ENCODE results near the gene KATNAL1.
"Not testable (repeated sequence)": the region's sequence is repeated elsewhere in the genome, so short reads cannot be mapped to it uniquely, and the experiment has no call there.

The KATNAL1 gene

DNA sequence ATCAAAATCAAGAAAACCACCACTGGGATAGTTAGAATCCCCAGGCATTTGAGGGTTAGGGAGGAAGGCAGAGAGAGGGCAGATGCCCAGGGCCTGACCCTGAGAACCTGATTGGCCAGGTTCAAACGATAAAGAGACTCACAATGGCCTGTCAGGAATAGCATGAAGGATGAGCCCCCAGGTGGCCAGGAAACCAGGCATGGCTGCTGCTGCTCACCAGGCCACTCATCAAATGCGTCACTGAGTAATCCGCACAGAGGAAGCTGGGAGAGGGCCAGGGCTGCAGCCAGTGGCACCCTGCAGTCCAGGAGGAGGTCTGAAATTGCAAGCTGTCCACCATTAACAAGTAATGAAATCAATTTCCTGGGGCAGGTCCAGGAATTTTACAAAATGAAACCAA, 111.3 kb downstream of the KATNAL1 start:
- DNase-seq, result peak; percentile 54

DNA sequence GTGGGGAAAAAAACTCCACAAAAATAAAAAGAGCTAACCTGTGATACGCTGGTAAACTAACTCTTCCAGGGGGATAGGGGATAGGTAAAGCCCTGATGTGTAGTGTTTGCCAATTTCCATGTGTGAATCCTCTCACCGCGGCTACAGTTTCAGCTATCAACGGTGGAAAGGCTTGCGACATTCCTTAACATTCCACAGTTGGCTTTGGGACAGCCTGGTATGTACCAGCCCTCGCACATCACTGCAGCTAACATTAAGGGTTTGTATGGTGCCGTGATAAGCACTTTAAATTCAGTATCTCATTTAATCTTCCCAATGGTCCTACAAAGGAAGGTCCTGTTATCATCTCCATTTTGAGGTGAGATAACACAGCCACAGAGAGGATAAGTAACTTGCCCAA, 112.4 kb downstream of the KATNAL1 start:
- peak; percentile 19 for DNase-seq

DNA sequence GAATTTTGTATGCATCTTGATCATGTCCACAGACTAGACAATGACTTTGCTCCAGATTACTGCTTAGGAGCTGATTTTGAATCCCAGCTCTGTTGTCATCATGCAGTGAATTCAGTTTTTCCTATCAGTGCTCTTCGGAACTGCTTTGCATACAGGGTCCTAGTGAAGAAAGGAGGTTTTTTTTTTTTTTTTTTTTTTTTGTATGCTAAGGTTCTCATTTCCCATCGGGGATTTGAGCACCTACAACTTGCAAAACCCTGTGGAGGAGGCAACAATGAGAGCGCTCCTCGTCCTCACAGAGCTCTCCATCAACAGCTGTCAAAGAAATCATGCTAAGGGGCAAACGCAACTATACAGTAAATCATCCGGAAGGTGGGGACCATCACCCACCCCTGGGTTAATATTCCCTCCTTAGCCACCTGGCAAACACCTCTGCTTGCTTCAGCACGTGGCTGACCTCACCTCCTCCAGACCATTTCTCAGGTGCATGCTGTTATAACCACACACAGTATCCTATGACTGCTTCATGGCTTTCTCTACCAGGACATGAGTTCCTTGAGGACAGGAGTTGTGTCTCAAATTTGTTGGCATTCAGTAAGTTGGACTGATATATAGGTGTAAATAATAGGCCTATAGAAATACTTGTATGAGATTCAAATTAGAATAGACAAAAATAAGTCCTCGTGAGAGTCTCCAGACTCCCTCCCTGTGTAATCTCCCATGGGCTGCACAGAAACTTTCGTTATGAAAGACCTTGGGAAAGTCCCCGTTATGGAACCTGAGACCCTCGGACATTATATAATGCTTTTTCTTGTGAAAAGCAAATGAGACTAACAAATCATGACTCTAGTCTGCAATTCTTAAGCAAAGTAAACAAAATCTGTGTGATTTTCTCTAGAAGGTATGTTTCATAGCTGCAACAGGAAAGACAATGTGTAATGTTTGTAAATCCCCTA, 113.8 kb downstream of the KATNAL1 start:
- DNase-seq, result no peak

DNA sequence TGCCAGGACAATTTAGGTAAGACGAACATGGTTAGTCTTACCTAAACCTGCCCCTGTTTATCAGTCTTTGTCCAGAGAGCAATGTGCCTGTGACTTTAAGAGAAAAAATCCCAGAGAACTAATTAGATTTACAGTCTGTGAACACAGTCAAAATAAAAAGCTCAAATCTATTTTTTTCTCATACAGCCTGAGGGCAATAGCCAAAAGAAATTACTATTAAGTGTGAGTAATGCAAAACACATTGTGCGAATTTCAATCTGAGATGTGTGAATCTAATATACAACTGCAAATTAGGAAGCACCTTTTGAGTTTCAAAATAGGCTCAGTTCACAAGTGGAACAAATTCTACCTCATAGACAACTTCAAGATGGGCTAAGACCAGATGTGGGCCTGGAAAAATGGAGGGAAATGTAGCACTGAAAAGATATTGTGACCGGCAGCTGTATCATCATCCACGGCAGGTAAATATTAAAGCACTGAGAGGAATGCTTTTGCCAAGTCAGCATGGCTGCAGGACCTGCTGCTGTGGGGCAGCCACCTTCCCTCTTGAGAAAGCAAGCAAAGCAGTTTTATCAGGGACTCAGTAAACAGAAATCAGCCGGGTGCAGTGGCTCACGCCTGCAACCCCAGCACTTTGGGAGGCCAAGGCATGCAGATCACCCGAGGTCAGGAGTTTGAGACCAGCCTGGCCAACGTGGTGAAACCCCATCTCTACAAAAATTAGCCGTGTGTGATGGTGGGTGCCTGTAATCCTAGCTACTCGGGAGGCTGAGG, 114.8 kb downstream of the KATNAL1 start:
- DNase-seq, result no peak

DNA sequence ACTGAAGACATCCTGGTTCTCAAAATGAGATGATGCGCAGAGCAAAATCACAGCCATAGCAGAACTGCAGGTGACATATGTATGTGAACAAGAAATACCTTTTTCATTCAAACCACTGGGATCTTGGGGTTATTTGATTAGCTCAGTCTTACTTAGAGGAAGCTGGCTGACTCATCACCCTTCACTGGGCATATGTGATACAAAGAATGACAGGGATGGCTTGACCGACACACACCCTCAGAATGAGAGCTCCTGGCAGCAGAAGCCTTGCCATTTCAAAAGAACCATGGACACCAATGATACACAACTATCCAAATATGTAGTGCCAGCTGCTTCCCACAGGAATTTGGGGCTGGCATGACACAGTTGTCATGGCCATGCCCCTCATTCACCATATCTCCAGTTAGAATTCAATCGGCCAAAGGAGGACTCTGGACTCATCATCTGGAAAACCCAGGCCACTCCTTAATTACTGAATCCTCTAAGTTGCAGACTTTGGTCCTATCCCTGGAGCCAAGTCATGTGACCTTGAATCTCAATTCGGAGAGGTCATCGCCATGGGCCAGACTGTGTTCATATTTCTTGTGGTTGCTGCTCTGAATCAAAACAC, 115.8 kb downstream of the KATNAL1 start:
- DNase-seq, result no peak

DNA sequence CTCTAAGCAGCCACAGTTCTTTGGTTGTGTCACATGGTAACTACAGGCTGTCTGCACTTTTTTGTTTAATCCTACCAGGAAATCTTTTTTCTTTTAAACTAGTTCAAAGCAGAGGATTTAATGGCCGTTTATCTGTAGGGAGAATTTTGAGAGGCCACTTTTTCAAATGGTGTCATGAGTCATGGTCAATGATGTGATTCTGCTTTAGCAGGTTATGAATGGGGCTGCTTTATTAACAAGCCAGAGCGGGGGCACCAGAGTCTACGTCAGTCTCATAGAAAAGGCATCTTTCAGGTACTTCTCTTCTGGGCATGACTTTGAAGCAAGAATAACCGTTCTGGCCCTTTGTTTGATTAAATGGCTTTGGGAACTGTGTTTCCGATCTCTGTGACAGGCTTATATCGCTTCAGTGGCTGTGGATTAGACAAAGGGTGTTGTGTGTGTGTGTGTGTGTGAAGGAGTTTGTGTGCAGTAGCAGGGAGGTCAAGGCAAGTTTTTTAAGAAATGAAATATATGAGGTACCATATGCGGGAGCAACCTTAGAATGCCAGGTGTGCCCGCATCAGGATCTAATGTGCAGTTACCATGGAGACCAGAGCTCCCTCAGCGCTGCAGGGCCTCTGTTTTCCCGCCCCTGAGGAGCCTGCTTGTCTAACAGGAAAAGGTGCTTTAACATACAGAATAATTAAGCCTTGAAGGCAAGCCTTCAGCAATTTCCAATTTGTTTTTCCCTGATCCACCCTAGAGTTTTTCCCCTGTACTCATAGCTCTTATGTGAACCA, 120.5 kb downstream of the KATNAL1 start:
- DNase-seq, result no peak

DNA sequence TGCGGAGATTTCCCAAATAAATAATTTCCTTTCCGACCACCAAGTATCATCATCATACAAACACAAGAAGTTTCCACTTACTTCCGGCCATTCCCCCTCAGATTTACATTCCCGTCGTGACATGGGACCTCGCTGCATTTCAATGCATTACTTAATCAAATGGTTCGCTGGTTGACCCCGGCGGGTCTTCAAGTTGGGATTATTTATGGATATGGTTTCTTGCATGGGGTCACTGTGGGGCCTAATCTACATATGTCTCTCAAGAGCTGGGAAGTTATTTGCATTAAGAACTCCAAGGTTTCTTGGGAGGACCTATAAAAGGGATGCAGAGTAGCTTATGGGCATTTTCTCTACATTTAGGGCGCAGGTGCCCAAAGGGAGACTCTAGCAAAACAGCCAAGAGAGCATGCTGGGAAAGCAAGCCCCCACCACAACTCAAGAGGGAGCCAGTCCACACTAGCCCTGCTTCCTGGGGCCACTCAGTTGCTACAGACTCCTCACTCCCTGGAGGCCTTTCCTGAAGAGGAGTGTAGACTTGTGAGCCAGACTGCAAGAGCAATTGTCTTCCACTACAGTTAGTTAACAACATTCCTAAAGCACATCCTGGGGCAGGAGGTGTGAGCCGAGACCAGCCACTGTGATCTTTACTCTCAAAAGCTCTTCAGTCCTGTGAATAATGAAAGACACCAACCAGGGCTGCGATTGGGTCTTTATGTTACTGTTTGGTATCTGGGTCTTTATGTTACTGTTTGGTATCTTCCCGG, 125.3 kb downstream of the KATNAL1 start:
- DNase-seq, result no peak

DNA sequence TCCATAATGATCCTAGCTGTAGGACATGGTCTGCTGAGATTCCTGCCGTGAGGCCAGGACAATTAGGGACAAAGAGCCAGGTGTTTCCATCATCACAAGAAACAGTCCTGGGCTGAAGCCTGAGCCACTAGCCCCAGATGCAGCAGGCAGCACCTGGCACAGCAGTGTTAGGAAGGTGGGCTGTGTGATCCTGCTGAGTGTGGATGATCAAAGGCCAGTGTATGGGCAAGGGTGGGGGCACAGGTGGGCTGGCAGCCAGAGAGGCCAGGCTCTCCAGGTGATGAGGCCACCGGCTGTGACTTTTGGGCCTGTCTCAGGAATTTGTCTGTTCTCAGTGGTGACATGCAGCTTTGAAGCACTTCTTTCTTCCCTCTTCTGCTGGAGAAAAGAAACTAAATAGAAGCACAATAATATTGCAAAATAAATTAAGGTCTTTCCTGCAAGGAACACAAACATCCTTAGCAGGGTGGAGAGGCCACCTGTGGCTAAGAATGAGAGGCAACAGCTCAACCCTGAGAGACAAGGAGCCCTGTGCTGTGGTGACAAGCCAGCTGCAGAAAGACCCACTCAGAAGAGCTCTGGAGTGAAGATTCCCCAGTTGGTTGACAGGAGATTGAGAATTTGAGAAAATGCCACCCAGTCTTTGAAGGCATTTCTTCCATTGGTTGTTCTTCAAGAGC, 127.6 kb downstream of the KATNAL1 start:
- no peak for DNase-seq

DNA sequence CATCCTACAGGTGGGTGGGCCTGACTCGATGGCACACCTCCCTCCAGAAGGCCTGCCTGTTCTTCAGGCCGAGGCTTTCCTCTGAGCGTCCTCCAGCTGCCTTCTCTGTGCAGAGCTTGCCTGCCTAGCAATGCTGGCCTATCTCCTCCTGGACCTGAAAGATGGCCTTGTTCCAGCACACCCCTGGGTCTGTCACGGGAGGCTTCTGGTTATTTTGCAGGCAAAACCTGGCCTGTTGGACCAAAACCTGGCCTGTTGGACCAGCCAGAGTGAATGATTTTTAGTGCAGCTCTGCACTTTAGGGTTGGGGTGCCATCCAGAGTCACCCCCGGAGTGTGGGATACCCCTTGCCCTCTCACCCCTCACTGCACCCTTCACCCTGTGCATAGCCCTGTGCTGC, 128.4 kb downstream of the KATNAL1 start:
- no peak for DNase-seq

DNA sequence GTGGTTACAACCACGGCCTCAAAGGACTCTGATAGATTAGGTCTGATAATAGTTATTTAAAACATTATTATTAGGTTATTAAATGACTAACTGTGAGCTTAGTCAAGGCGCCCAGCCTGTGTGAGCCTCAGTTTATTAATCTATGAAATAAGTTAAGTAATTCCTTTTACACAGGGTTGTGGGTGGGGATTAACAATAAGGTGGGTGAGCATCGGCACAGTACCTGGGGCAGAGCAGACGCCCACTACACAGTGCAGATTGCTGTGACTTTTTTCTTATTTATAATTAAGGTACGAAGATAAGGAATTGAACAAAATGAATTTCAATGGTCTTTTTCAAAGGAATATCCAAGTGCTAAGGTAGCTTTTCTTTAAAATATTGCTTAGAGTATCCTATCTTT, 132.2 kb downstream of the KATNAL1 start:
- no peak for DNase-seq

DNA sequence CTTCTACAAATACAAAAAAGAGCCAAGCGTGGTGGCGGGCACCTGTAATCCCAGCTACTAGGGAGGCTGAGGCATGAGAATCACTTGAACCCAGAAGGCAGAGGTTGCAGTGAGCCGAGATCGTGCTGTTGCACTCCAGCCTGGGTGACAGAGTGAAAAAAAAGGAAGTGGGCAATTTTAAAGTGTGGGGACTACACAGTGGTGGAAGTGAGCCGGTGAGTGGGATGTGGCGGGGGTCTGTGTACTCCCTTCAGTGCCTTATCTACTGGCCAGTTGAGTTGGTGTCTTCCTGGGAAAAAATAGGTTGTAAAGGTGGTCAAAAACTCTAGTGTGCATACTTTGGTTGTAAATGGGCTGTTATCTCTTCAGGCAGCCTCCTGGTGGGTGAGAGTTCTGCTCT, 133.1 kb downstream of the KATNAL1 start:
- DNase-seq, result not testable (repeated sequence)

DNA sequence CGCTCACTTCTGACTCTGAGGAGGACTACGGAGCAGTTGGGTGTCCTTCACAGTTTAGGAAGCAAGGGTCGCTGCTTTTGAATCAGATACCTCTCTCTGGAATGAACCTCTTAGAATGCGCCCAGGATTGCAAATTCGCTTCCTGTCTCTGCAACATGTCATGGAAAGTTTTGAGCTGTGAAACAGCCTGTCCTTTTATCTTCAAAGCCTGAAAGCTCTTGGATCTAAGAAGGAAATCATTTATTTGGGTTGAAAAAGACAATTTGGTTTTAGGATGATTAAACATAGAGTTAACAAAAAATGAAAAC, 134.1 kb downstream of the KATNAL1 start:
- no peak for DNase-seq

DNA sequence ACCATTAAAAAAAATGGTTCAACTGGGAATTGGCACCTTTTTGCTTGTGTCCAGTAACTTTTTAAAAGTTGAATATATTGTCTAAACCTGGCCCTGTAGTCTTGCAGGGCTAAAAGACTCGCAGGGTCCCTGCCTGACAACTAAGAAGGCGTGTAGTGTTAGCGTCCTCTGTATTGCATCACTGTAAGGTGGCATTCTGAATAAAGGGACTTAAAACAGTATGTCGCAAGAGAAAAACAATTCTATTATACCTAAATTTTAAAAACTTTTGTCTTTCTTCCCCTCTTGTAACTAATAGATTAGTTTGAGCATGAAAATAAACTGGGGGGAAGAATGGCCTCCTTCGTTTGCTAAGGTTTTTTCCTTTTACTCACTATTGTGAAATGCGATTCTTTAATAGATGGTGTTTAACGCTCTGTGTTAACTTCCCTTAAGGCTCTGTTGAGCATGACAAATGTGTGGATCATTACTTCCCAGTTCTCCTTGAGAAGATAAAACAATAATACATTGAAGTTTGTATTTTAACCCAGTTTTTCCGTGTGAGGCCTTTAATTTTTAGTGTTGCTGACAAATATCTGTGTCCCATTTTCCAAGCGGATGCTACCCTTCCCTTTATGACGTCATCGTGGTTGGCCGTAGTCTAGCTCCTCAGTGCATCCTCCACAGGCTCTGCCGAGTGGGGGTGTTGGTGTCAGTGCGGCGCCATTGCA, 134.6 kb downstream of the KATNAL1 start:
- DNase-seq, result peak; percentile 40

DNA sequence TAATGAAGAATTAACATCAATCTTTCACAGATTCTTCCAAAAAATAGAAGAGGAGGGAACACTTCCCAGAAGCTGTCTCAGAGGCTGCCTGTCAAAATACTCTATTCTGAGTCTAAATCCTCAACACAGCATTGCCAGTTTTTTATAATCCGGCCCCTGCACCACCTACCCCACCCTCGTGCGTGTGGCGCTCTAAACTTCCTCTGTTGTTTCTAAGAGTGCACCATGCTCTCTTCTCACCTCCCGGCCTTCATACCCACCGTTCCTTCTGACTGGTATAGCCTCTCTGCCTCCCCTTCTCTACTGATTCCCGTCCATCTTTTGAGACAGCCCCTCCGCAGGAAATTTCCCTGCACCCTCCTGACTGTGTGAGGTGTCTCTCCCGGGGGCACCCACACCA, 136.8 kb downstream of the KATNAL1 start:
- no peak for DNase-seq

DNA sequence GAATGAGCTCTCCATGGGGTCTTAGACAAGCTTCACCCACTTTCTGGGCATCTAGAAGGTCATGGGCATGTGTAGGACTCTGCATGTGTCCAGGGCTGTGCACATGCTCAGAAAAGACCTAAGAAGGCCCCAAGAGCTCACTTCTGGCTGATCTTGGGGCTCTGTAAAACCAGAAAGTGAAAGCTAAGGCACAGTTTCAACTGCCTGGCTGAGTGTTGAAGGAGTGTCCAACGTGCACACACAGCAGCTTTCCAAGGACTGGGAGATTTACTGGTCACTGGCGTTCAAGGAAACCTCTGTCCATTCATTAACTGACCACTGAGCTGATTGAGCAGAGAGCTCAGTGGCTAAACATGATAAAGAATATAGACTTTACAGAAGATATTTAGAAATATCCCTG, 137.9 kb downstream of the KATNAL1 start:
- DNase-seq, result no peak

DNA sequence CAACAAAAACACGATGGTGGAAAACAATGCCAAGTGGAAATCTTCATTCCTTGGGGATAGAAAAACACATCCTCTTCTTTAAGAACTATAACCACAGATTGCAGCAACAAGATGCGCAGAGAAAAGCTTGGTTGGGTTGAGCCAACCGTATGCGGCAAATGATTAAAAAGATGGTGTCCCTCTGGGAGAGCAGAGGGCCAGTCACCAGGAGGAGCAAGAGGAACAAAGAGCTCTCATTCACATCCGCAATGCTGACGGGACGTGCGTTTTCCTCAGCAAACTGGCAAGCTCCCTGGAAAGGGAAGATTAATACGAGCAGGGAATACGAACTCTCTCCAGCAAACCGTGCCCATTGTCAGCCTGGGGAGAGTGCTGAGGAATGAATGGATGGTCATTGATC, 141.6 kb downstream of the KATNAL1 start:
- peak; percentile 45 for DNase-seq

DNA sequence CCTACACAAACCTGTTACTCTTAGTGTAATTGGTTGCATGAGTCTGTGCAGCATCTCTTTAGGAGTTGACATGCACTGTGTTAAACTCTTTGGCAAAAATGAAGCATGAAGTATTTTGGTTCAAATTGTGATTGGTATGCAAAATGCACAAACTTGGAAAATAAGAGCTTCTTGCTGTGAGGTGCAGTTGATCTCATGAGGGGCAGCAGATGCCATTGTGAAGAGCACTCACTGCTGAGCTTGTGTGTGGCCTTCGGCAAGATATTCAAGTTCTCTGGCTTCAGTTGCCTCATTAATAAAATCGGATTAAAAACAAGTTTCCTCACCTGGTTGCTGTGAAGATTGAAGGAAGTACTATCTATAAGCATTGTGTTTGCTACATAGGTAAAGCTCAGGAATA, 142.3 kb downstream of the KATNAL1 start:
- no peak for DNase-seq

DNA sequence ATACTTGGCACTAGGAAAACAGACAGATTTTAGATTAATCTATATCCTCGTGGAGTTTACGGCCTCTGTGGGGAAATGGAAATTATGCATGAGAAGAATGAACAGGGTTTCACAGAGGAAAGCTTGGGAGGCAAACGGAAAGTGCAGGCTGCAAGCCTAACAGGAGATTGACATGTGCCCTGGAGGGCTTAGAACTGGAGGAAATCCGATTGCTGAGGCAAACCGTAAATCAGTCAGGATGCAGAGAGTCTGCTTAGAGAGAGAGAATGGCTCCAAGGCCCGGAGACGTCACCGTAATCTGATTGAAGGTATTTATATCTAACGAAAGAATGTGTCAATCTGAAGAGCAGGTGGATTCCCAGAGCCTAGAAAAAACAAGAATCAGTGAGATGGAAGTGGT, 143.2 kb downstream of the KATNAL1 start:
- no peak for DNase-seq

DNA sequence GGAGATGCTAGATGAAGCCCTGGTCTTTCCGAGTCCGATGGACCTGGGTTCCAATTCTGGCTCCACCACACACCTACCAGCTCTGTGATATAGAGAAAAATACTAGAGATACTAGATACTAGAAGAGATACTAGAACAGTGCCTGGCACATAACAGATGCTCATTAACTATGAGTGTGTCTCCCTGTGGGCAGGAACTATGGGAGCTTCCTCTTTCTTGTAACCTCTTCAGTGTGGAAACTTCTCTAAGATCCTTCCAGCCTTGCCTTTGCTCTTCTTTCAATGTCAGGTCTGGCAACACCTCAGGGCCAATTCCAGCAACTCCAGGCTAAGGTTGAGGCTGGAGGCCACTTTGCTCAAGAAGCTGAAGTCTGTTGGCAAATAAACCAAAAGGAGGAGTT, 143.9 kb downstream of the KATNAL1 start:
- no peak for DNase-seq

DNA sequence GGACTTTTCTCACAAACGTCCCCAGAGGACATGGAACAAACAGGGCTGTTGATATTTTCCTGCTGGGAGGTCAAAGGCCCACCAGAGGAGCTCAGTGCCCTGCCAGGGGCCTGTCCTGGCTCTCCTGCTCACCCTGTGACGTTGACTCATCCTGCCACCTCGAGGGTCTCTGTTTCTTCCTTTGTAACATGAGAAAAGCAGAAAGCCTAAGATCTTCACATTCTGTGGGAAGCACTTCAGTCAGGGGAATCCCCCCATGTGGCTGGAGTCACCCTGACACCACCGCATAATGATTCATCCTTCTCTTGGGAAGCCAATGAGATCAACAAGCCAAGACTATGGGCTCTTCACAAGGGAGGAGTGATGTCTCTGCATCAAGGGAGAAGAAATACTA, 147.9 kb downstream of the KATNAL1 start:
- peak; percentile 82 for DNase-seq
